ENCODE results near the gene CSGALNACT2.

GRCh38 chr10:43225004-43225786, 87.0 kb downstream of the CSGALNACT2 start:
- TF ChIP-seq CTCF (IDR thresholded peaks at IDR 0.05) (no peak), POLR2A (IDR thresholded peaks at IDR 0.05) (no peak)
